IPS-18c (cell line): ENCODE data around the gene GPR108.
A peak's percentile ranks its signal among the peaks of the same experiment; 100 is the strongest.

Experiments used
- H3K4me3 ChIP-seq: 2 replicates; pipeline ENCODE4 v1.7.0; 2013; ENCODE audit warnings: low read depth, mild to moderate bottlenecking, low read length, moderate library complexity; ENCODE audit not compliant: insufficient read depth
- H3K9me3 ChIP-seq: one replicate; pipeline ENCODE4 v1.6.1; 2013; ENCODE audit warnings: mild to moderate bottlenecking, low read length, moderate library complexity; ENCODE audit not compliant: control insufficient read depth, insufficient read depth

GPR108 gene

GRCh38 chr19:6743714-6744380 lies 6.5 kb upstream of the GPR108 start:
- no peaks in the 10 kb centered on the region for H3K9me3 ChIP-seq
- H3K4me3 ChIP-seq = peak overlapping the region; percentile 5; the same call in 1 of the 2 replicates

DNA sequence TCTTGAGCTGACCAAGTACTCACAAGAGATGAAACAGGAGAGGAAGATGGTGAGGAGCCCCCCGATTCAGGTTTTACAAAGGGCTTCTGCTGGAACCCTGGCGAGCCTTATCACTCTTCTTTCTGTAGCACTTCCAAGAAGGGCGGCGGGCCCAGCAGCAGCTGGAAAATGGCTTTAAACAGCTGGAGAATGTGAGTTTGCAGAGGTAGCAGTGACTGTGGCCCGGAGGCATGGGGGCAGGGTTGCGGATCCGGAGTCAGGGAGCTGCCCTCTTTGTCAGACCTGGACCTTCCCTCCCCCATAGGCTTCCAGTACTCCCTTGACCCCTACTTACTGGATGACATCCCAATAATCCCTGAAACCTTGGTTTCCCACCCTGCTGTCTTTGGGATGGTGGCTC lies 5.7 kb upstream of the GPR108 start:
- H3K4me3 ChIP-seq = peak overlapping the region; percentile 16
- no peaks in the 10 kb centered on the region for H3K9me3 ChIP-seq

DNA sequence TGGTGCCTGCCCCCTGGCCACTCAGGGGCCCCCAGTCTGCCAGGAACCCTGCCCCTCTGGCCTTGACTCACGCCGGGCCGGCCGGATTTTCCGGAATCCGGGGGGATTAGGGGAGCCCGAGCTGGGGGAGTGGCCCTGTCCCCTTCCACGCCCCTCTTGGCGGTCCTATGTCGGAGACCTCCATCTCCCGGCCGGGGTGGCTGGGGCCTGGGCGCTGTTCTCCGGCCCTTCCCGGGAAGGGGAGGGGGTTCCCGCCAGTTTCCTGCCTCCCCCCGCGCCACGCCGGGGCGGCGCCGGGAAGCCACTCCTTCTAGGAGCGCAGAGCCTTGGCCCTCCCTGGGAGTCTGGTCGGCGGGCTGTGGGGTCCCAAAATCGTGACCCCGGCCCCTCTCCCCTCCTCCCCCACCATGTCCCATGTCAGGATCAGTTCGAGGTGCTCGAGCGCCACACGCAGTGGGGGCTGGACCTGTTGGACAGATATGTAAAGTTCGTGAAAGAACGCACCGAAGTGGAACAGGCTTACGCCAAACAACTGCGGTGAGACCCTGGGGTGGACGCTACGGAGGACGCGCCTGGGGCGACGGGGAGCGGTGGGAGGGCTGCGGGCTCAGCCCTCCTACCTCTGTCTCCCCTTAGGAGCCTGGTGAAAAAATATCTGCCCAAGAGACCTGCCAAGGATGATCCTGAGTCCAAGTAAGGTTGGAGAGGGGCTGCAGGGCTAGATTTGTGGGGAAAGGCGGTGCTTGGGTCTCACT lies 3.4 kb upstream of the GPR108 start:
- Histone ChIP-seq H3K9me3 (no peaks in the 10 kb centered on the region), H3K4me3 (peak overlapping the region; percentile 89)

DNA sequence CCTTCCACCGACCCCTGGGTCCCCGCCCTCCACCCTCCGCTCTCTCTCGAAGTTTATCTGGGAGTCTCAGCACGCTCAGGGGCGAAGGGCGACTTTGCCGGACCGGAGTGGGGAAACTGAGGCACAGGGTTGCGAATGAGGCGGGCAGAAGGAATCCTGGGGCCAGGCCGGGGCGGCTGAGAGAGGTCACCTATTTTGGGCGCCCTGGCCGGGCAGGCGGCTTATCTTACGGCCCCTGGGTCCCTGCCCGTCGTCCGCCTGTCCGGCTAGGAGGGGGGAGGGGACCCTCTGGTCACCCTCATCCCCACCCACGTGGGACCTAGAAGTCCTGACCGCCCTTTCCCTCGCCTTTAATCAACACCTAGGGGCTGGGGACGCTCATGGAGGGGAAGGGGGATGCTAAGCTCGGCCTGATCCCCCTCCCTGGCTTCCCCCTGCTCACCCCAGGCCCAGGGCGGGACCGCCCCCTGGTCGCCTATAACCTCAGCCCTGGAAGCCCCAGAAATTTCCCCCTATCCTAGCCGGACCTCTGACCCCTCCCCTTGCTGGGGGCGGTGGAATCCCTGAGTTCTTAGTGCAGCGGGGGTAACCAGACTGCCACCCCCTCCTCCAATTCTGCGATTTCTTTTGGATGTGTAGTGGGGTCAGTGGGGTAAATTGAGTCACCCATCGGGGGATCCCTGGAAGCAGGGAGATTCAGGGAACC lies 2.7 kb upstream of the GPR108 start:
- peak overlapping the region; percentile 89 for H3K4me3 ChIP-seq
- H3K9me3 ChIP-seq = no peaks in the 10 kb centered on the region

DNA sequence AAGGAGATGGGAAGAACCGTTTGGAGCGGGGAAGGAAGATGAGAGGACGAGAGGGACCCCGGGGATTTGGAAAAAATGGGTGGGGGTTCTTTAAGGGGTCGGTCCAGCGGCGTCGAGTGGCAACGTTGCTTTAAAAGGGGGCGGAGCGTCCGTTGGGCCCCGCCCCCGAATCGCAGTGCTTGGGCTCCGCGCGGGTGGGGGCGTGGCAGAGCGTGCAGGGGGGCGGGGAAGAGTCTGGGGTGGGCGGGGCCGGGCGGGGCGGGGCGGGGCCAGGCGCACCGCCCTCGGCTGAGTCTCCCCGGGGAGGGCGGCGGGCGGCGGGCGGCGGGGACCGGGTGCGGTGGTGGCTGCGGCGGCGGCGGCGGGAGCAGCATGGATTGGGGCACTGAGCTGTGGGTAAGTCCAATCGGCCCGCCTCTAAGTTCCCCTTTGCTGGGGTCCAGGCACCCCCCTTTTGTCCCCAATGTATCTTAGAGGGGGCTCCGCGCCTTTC lies 2.1 kb upstream of the GPR108 start, which contains the start of gene TRIP10:
TSS of gene TRIP10 (plus strand) at position 291 of the 493 bp plus-strand sequence. CDS start at position 373, 82 bp downstream.
- Histone ChIP-seq H3K9me3 (no peaks in the 10 kb centered on the region), H3K4me3 (peak within 1 kb of the TSS; percentile 89)

- H3K9me3 ChIP-seq = no peaks in the 10 kb centered on the region
- H3K4me3 ChIP-seq = peak overlapping the region; percentile 48
Measured at GRCh38 chr19:6738787-6739389, 1.5 kb upstream of the GPR108 start.

DNA sequence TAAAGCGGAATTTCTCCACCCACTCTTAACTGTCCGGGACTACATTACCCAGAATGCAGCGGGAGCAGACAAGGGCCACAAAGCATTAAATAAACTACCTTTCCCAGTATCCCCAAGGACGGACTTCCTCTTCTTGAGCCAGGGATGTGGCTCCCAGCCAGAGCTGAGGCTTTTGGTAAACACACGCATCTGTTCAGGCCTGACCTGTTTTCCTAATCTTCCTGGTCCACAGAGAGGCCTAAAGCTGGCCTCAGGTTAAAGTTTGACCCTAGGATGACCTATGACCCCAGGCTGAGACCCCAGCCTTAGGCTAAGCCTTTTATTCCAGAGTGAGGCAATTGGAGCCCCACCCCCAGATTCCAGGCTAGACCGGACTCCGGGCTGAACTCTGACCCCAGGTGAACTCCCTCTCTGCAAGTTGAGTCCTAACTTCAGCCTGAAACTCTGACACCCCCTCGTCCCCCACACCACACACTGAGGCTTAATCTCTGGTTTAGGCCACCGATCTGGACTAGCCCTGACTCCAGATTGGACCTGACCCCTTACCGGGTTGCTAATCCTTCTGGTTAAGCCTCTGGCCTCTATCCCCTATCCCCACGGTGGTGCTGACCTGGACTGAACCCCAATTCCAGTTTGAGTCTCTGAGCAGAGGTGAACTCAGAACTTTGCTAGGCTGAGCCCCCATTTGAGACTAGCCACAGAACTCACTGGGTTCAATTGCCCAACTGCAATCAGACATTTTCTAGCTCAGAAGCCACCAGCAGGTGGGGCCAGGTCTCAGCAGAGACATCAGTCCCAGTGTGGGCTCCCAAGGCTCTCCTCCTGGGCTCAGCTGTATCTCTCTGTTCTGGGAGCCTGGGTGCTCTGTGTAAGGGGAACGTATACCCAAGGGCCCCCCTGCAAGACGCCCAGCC lies 750 bp upstream of the GPR108 start:
- H3K9me3 ChIP-seq = no peaks in the 10 kb centered on the region
- H3K4me3 ChIP-seq = no peak overlapping the region; the same call in 1 of the 2 replicates

DNA sequence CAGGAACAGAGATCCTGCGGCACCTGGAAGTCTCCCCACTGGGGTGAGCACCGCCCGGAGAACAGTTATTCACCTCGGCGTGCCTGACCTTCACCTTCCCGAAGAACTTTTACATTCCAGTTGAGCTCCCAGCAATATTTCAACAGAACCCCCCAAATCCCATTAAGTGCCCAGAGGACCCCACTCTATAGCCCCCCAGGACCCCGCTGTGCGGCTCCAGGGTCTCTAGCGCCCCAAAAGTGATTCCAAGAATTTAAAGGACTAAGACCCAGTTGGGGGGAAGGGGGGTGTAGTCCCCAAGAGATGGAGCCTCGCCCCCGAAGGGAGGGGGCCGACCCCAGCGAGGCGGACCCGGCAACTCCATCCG lies 480 bp downstream of the GPR108 start:
- peak overlapping the region; percentile 75 for H3K4me3 ChIP-seq

GRCh38 chr19:6736169-6736916 lies 1.0 kb downstream of the GPR108 start:
- Histone ChIP-seq H3K4me3 (peak overlapping the region; percentile 75), H3K9me3 (no peaks in the 10 kb centered on the region)

More for the DNA sequence above, 480 bp downstream of the GPR108 start:
- H3K9me3 ChIP-seq = no peaks in the 10 kb centered on the region

DNA sequence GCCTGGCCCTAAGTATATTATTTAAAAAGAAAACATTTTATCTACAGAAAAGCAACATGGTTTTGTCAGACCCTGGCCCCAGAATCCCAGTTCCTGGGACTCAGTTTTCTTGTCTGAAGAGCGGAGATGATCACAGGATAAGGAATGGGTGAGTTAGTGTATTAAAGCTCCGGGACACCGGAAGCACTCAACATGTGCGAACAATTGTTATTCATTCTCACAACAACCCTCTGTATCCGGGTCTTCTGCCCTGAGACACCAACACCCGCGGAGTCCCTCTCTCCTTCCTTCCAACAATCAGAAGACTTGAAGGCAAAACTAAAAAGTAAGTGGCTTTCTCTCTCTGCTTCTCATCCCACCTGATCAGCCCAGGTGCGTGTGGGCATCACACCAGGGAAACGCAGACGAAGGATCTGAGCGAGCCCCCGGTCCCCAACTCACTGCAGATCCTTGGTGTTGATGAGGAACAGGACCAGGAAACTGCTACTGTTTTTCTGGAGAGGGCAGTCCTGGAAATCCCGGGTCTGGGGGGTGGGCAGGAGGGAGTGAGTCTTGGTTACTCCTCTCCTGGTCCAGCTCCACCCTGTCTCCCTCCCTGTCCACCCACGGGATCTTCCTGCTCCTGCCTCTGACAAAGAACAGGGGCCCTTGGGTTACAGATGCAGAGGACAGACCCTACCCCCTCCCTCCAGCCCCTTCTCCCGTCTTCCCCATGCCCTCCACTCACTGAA lies 2.0 kb downstream of the GPR108 start:
- H3K4me3 ChIP-seq = no peak overlapping the region; the same call in 1 of the 2 replicates

GRCh38 chr19:6734096-6734696 lies 3.2 kb downstream of the GPR108 start:
- H3K4me3 ChIP-seq = no peak overlapping the region
- no peaks in the 10 kb centered on the region for H3K9me3 ChIP-seq

More for the DNA sequence above, 2.0 kb downstream of the GPR108 start:
- H3K9me3 ChIP-seq = no peaks in the 10 kb centered on the region

DNA sequence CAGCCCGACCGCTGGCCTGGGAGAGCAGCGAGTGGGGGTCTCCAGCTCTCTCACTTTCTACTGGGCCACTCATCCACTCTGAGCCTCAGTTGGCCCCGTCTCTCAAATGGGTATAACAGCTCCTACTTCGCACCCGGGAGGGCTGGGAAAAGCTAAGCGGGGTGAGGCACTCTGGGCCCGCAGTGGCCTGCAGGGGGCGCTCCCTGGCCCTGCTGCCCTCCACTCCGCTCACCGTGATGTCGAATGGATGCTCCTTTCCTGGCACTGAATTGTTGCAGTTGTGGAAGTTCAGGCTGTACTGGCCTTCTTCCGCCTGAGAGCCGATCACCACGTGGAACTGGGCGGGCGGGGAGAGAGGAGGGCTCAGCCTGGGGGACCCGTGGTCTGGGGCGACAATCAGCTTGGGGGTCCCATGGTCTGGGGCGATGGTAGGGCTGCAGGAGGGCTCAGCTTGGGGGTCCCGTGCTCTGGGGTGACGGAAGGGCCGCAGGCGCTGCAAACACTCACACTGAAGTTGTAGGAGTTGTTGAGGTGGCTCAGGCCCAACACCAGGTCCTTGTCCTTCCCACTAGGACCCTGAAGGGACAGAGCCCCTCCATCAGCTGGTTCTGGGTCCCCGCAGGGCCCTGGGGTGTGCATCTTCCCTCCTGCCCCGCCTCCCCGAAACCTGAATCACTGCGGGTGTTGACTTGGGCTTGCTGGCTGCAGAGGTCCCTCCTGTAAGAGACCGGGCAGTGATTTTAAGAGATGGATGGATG lies 3.9 kb downstream of the GPR108 start:
- no peaks in the 10 kb centered on the region for H3K9me3 ChIP-seq
- no peak overlapping the region for H3K4me3 ChIP-seq

GRCh38 chr19:6732803-6733337 lies 4.5 kb downstream of the GPR108 start:
- H3K9me3 ChIP-seq = no peaks in the 10 kb centered on the region
- H3K4me3 ChIP-seq = no peak overlapping the region

- Histone ChIP-seq H3K4me3 (no peak overlapping the region), H3K9me3 (peaks cover 4% of the 10 kb centered on the region)
Measured at GRCh38 chr19:6731822-6732221, 5.6 kb downstream of the GPR108 start.
